Endothelial cell of umbilical vein (primary cell): Measurements from ENCODE around the gene SELP. TPM values are rescaled to one million over a fixed set of nuclear protein-coding genes. Genes with fewer than 3 reads are reported as not detected.

Source experiments
- BruUV-seq: library from RNA; stranded (reverse); fragments of 400-500 nt; replicated peaks from 2 replicates; lab custom pipeline; 2021; lab: Mats Ljungman, UMichigan
- CTCF ChIA-PET: fragments of 300-600, 350-600 bp; sonication (Branson Sonifier 250); formaldehyde crosslinking; loops from one replicate; lab custom pipeline; 2021; ENCODE audit warnings: antibody characterized with exemption, inconsistent platforms; lab: Charles Lee
- POLR2A ChIA-PET: fragments of 300-600, 350-600 bp; sonication (Branson Sonifier 250); formaldehyde crosslinking; loops from one replicate; lab custom pipeline; 2021; ENCODE audit warnings: antibody characterized with exemption, inconsistent platforms; lab: Charles Lee
- DNase-seq: peaks from one replicate; pipeline ENCODE4 v3.0.0-alpha.2; 2011; ENCODE audit warnings: low read depth, low spot score
- FAIRE-seq: peaks from 2 replicates; lab custom pipeline; 2011; peaks lifted over from hg19 to GRCh38; lab: Jason Lieb, UNC
- H2AFZ ChIP-seq: 2 replicates; pipeline ENCODE4 v1.6.0; 2012; ENCODE audit warnings: low read depth, low read length, control low read depth, inconsistent platforms
- H3K27ac ChIP-seq: 2 replicates; pipeline ENCODE4 v1.5.1; 2011; ENCODE audit warnings: low read depth, mild to moderate bottlenecking, control low read depth, low read length, moderate library complexity; ENCODE audit not compliant: insufficient read depth
- H3K27me3 ChIP-seq, 2 experiments: 2 replicates each; pipeline versions ENCODE4 v1.6.0 to v1.6.1; 2011; ENCODE audit warnings: low read length in 2 of 2, mixed read lengths in 1 of 2; ENCODE audit not compliant: control insufficient read depth in 2 of 2, insufficient read depth in 2 of 2
- H3K36me3 ChIP-seq, 2 experiments: 2 replicates in 1 of 2; 3 replicates in 1 of 2; pipeline ENCODE4 v1.5.1; 2011; ENCODE audit warnings: low read length in 2 of 2, mild to moderate bottlenecking in 1 of 2, moderate library complexity in 1 of 2; ENCODE audit not compliant: control insufficient read depth in 2 of 2, insufficient read depth in 2 of 2; ENCODE audit errors: extremely low read depth in 1 of 2
- H3K4me1 ChIP-seq: 3 replicates; pipeline ENCODE4 v1.5.1; 2011; ENCODE audit warnings: mild to moderate bottlenecking, low read length; ENCODE audit not compliant: control insufficient read depth, insufficient read depth; ENCODE audit errors: extremely low read depth
- H3K4me2 ChIP-seq: 2 replicates; pipeline ENCODE4 v1.6.1; 2011; ENCODE audit warnings: low read length, control low read depth, mixed read lengths; ENCODE audit not compliant: insufficient read depth
- H3K4me3 ChIP-seq, 3 experiments: fragments of 200-600 bp in 1 of 3; sonication (generic), shearing (Covaris generic) in 1 of 3; replicated peaks in 1 of 3; 2 replicates each; pipeline ENCODE4 v1.5.1; 2011 to 2016; ENCODE audit warnings: control low read depth in 3 of 3, low read length in 3 of 3, mild to moderate bottlenecking in 2 of 3, inconsistent platforms in 1 of 3, low read depth in 1 of 3, moderate library complexity in 1 of 3; ENCODE audit not compliant: insufficient read depth in 1 of 3
- H3K79me2 ChIP-seq: 2 replicates; pipeline ENCODE4 v1.6.0; 2012; ENCODE audit warnings: low read length, inconsistent platforms; ENCODE audit not compliant: control insufficient read depth, insufficient read depth
- H3K9ac ChIP-seq: replicated peaks from 2 replicates; pipeline ENCODE3; 2011; ENCODE audit warnings: low read length, control low read depth; ENCODE audit not compliant: insufficient read depth; ENCODE audit errors: extremely low read depth
- H3K9me1 ChIP-seq: replicated peaks from 3 replicates; pipeline ENCODE4 v1.6.0; 2011; ENCODE audit warnings: mild to moderate bottlenecking, low read length; ENCODE audit not compliant: control insufficient read depth, insufficient read depth; ENCODE audit errors: extremely low read depth
- H3K9me3 ChIP-seq: replicated peaks from 2 replicates; pipeline ENCODE4 v1.5.1; 2012; ENCODE audit warnings: low read length, inconsistent platforms; ENCODE audit not compliant: control insufficient read depth, insufficient read depth
- H4K20me1 ChIP-seq: replicated peaks from 2 replicates; pipeline ENCODE3; 2011; ENCODE audit warnings: mild to moderate bottlenecking, low read length; ENCODE audit not compliant: control insufficient read depth, insufficient read depth; ENCODE audit errors: extremely low read depth
- CTCF ChIP-seq, 2 donors: IDR thresholded peaks; 1 replicate in 1 of 2; 2 replicates in 1 of 2; pipeline ENCODE4 v1.5.1; 2011; ENCODE audit warnings: low read length in 2 of 2, mild to moderate bottlenecking in 2 of 2, moderate library complexity in 2 of 2, control low read depth in 1 of 2, inconsistent platforms in 1 of 2, low read depth in 1 of 2; ENCODE audit not compliant: insufficient read depth in 1 of 2; ENCODE audit errors: extremely low read depth in 1 of 2
- EZH2 ChIP-seq: IDR thresholded peaks from 2 replicates; pipeline ENCODE4 v1.6.1; 2012; ENCODE audit warnings: borderline replicate concordance, low read depth, mild to moderate bottlenecking, moderate library complexity, low read length, inconsistent platforms; ENCODE audit not compliant: severe bottlenecking
- FOS ChIP-seq: IDR thresholded peaks from 2 replicates; pipeline ENCODE4 v1.6.1; 2011; ENCODE audit warnings: mild to moderate bottlenecking, low read length, moderate library complexity, borderline replicate concordance; ENCODE audit not compliant: insufficient read depth
- GATA2 ChIP-seq: IDR thresholded peaks from 2 replicates; pipeline ENCODE4 v1.7.0; 2011; ENCODE audit warnings: low read depth, mild to moderate bottlenecking, moderate library complexity, mixed read lengths, low read length; ENCODE audit not compliant: insufficient read length, insufficient read depth
- JUN ChIP-seq: IDR thresholded peaks from 2 replicates; pipeline ENCODE4 v1.6.1; 2011; ENCODE audit warnings: borderline replicate concordance, low read depth; ENCODE audit not compliant: insufficient read length, insufficient read depth
- MAX ChIP-seq: IDR thresholded peaks from 2 replicates; pipeline ENCODE4 v1.6.1; 2011; ENCODE audit not compliant: insufficient read depth, insufficient read length
- MYC ChIP-seq: IDR thresholded peaks from one replicate; pipeline ENCODE4 v1.6.1; 2011; ENCODE audit warnings: mild to moderate bottlenecking, low read depth, low read length
- POLR2A ChIP-seq: IDR thresholded peaks from 2 replicates; pipeline ENCODE4 v1.6.1; 2012; ENCODE audit warnings: low read depth, mild to moderate bottlenecking, control low read depth, low read length
- POLR2AphosphoS5 ChIP-seq: IDR thresholded peaks from 2 replicates; pipeline ENCODE4 v1.6.1; 2012; ENCODE audit warnings: low read depth, mild to moderate bottlenecking, control low read depth, low read length, moderate library complexity; ENCODE audit not compliant: insufficient read depth
- dilution Hi-C: fragments of 300-500 bp; cut with MboI; formaldehyde crosslinking; loops from one replicate; pipeline ENCODE4 v1.15.0; 2019; ENCODE audit warnings: low sequenced_read_pairs; ENCODE audit not compliant: extremely low pct_ligation_motif_present
- intact Hi-C: fragments of 100-400 bp; cut with micrococcal nuclease; formaldehyde crosslinking; loops from one replicate; pipeline ENCODE4 v1.10.0; 2022
- polyA plus RNA-seq, 4 experiments: library from polyadenylated mRNA; depleted of rRNA in 3 of 4; stranded (reverse) in 3 of 4; unstranded in 1 of 4; fragments of >200 nt; gene quantifications; 2 replicates each; pipeline versions ENCODE4 v1.2.1 to v1.2.3, GENCODE V29; 2011 to 2012; ENCODE audit warnings: missing spikeins in 1 of 4
- total RNA-seq: library from RNA; stranded (reverse); gene quantifications from 2 replicates; pipeline ENCODE4 v1.2.3, GENCODE V29; 2021

Gene SELP
- total and polyA plus RNA-seq, 2 donors (not counting 3 experiments of a cell fraction or from before 2014, with no cell fraction given), result 1.3 to 1.6 TPM

- Histone ChIP-seq H3K9me1 (no peaks in the 10 kb centered on the region), H3K4me1 (no peaks in the 10 kb centered on the region), H3K79me2 (no peaks in the 10 kb centered on the region), H3K9ac (no peak overlapping the region), H3K4me2 (no peak overlapping the region), H3K9me3 (no peaks in the 10 kb centered on the region), H3K4me3 (no peak overlapping the region), H3K36me3 (no peaks in the 10 kb centered on the region), H4K20me1 (no peaks in the 10 kb centered on the region), H3K27ac (no peak overlapping the region), H3K27me3 (no peaks in the 10 kb centered on the region), H2AFZ (no peak overlapping the region)
- FAIRE-seq, result no peak
- POLR2A ChIA-PET, result no interaction called here
- no TSS peak for BruUV-seq
- CTCF ChIA-PET, result no interaction called here
- intact Hi-C loops (no loop called here), dilution Hi-C loops (no loop called here)
- no peak for DNase-seq
- TF ChIP-seq FOS (no peak), JUN (no peak), CTCF (IDR thresholded peaks at IDR 0.05; ENCODE audit: extremely low read depth in 1 of 2, insufficient read depth in 1 of 2, low read depth in 1 of 2, low read length in 2 of 2) (no peak), POLR2AphosphoS5 (no peak), POLR2A (no peak), MYC (no peak), EZH2 (no peak), GATA2 (no peak), MAX (no peak)
These were observed 21.1 kb upstream of the SELP start for GRCh38 chr1:169651035-169651434.
